ENCODE data around the gene ATL2.

DNA sequence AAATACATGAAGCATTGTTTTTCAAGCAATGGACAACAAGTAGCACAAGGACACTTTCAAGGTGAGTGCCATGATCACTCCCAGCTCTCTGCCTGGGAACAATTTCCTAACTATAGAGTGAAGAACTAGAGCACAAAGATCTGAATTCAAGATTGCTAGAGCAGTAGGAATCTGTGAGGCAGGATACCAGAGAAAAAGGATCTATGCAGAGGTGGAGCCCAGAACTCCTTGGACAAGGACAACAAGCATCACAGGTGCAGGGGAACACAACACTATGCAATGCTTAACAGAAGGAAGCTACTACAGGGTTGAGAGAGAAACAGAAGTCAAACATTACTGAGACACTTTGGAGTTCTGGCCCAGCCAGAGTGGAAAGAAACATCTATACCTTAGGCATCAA is 24.7 kb downstream of the ATL2 start:
- TF ChIP-seq CTCF (IDR thresholded peaks at IDR 0.05) (no peak), EP300 (IDR thresholded peaks at IDR 0.05) (no peak)
